Fibroblast of mammary gland (primary cell): ENCODE data around the gene UNC5A.

Experiments used
- DNase-seq: peaks from one replicate; pipeline ENCODE4 v3.0.0-alpha.2; 2010; ENCODE audit warnings: low read depth
- H3K4me3 ChIP-seq: 2 replicates; pipeline ENCODE4 v1.5.1; 2011; ENCODE audit warnings: low read depth, mild to moderate bottlenecking, low read length, moderate library complexity; ENCODE audit not compliant: control insufficient read depth
- TF ChIP-seq, protein P1 (sequence below): conservative IDR thresholded peaks from 2 replicates; pipeline ENCODE4 v1.5.1; 2011; ENCODE audit warnings: low read depth, low read length, inconsistent platforms; ENCODE audit not compliant: control insufficient read depth, insufficient read depth

Gene UNC5A

DNA sequence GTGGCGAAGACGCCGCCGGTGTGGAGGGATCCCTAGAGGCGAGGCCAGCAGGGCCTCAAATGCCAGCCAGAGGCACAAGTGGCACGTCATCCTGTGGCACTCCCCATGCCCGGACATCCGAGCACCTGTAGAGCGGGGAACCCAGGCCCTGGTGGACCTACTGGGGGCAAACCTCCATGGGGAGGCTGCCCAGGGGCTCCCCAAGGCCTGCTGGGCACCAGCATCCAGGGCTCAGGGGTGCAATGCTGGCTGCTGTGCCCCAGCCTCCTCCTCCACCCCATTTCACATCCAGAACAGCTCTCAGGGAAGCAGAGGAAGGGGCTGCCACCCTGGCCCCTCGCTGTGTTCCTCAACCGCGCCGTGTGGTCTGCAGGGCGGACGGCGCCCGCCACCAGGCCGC is 45.2 kb downstream of the UNC5A start:
- TF ChIP-seq, protein P1, sequence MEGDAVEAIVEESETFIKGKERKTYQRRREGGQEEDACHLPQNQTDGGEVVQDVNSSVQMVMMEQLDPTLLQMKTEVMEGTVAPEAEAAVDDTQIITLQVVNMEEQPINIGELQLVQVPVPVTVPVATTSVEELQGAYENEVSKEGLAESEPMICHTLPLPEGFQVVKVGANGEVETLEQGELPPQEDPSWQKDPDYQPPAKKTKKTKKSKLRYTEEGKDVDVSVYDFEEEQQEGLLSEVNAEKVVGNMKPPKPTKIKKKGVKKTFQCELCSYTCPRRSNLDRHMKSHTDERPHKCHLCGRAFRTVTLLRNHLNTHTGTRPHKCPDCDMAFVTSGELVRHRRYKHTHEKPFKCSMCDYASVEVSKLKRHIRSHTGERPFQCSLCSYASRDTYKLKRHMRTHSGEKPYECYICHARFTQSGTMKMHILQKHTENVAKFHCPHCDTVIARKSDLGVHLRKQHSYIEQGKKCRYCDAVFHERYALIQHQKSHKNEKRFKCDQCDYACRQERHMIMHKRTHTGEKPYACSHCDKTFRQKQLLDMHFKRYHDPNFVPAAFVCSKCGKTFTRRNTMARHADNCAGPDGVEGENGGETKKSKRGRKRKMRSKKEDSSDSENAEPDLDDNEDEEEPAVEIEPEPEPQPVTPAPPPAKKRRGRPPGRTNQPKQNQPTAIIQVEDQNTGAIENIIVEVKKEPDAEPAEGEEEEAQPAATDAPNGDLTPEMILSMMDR = no peak
- no peak for DNase-seq
- no peak overlapping the region for H3K4me3 ChIP-seq

DNA sequence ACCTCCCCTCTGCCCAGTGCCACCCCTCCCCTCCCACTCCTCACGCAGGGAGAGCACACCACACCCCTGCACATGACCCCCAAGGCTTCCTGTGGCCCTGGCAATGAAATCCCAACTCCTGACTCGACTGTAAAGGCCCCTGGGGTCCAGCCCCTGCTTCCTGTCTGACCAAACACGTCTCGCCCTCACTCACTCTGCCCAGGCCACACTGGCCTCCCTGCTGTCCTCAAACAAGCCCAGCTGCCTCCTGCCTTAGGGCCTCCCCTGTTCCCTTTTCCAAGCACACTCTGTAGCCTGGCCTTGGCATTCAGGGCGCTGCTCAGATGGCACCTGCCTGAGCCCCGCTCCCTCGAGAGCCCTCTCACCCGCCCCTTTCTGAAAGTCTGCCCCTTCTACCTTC is 46.4 kb downstream of the UNC5A start:
- H3K4me3 ChIP-seq = no peak overlapping the region
- DNase-seq = no peak
- TF ChIP-seq, protein P1 = no peak

DNA sequence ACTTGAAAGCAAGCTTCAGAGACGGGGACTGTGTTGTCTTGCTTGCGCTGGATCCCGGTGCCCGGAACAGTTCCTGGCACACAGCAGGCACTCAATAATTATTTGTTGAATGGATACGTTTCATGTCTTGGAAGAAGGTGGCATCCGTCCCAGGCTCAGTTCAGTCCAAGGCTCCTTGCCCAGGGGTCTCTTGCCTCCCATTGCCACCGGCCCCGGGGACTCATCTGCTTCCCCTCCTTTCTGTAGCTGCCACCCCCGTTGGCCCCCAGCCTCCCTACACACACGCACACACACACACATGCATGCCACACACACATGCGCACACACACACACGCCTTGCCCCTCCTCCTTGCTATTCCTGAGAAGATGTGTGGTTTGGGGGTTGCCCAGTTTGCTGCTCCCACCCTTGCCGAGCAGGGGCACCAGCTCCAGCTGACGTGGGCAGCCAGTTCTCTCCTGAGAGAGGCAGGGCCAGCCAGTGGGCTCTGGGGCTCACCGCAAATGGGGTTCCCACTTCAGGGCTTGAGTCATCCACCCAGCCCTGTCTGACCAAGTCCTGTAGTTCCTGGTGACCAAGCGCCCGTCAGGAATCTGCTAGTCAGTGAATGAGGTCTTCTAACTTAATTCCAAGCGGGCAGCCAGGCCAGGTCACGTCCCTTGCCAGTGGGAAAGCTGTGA is 47.0 kb downstream of the UNC5A start:
- no peak overlapping the region for H3K4me3 ChIP-seq
- DNase-seq = no peak
- TF ChIP-seq, protein P1 = no peak

DNA sequence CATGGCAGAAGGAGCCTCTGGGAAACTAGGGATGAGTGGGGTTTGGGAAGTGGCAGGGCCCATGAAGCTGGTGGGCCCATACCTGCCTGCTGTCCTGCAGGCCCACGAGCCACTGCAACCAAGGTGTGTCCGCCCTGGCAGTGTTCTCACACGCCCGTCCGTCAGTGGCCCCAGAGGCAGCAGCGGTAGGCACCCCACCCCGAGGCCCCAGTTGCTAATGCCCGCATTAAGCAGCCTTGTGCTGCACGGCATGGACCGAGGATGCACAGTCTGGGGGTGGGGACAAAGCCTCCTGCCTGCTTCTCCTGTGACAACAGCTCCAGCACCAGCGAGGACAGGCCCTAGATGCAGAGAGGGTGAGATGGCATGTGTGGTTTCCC is 47.5 kb downstream of the UNC5A start:
- TF ChIP-seq, protein P1 = no peak
- no peak overlapping the region for H3K4me3 ChIP-seq
- no peak for DNase-seq

DNA sequence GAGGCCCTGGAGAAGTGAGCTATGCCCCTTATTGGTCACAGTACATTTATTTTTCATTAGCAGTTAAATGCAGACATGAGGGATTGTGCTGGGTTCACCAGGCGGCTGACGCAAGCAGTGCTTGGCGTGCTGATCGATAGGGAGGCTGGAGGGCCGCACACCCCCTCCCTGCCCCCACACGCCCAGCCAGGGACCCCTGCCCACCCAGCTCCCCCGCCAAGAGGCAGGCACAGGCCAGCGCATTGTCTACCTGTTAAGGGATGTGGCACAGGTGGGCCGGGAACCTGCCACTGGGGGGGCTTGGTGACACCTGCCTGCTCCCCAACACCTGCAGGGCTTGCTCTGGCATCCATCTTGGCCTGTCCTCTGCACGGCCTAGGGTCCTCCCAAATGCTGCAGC is 49.6 kb downstream of the UNC5A start:
- DNase-seq = no peak
- TF ChIP-seq, protein P1 = no peak
- no peak overlapping the region for H3K4me3 ChIP-seq

DNA sequence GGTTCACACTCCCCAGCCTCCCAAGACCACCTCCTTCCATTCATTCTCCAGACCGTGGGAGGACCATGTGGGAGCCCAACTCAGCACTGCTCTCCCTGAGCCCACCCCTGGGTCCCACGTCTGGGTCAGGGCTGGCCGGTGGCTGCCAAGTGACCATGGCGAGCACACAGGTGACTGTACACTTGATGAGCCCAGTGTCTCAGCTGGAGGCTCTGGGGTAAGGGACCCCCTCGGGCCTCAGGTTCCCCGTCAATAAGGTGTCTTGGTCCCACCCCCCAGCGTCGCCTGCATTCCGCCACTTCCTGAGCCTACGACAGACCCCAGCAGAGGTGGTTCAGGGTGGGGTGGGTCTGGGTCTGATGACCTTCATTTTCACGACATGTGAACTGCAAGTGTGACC is 50.0 kb downstream of the UNC5A start:
- TF ChIP-seq, protein P1 = no peak
- H3K4me3 ChIP-seq = no peak overlapping the region
- no peak for DNase-seq

DNA sequence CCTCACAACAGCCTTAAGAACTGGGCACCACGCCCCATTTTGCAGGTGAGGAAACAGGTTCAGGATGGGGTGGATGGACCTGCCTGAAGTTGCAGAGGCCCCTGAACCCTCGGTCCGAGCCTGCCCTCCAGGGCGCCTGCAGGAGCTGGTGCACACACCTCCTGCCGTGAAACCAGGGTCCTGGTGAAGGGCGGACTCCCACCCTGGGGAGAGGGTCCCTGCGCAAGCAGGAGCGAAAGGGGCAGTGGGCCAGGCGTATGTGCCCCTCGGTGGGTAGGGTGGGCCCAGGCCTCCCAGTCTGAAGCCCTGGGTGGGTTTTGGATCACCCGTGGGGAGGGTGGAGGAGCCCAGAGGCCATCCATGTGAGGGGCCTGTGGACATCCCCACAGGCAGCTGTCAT is 50.9 kb downstream of the UNC5A start:
- no peak for DNase-seq
- TF ChIP-seq, protein P1 = no peak
- no peak overlapping the region for H3K4me3 ChIP-seq
